Neural cell (in vitro differentiated cells): ENCODE results near the gene CCDC126.

Source experiments
- EP300 ChIP-seq: fragments of 450-650 bp; conservative IDR thresholded peaks from 2 replicates; pipeline ENCODE4 v1.6.1; 2014; ENCODE audit warnings: antibody characterized with exemption, mild to moderate bottlenecking, moderate library complexity; ENCODE audit not compliant: poor library complexity, severe bottlenecking
- EZH2 ChIP-seq: fragments of 200-600, 300-800 bp; shearing (Covaris generic), sonication (generic); IDR thresholded peaks from 2 replicates; pipeline ENCODE4 v1.6.1; 2014; ENCODE audit warnings: antibody characterized with exemption, low read length, borderline replicate concordance, mild to moderate bottlenecking; ENCODE audit not compliant: insufficient read depth, poor library complexity, severe bottlenecking
- MXI1 ChIP-seq: fragments of 450-650 bp; conservative IDR thresholded peaks from 2 replicates; pipeline ENCODE4 v1.6.1; 2014; ENCODE audit warnings: antibody characterized with exemption, mild to moderate bottlenecking; ENCODE audit not compliant: poor library complexity, severe bottlenecking
- POLR2AphosphoS5 ChIP-seq: IDR thresholded peaks from 2 replicates; pipeline ENCODE4 v1.6.1; 2012
- TAF1 ChIP-seq: IDR thresholded peaks from 2 replicates; pipeline ENCODE4 v1.6.1; 2012; ENCODE audit warnings: low read depth
- TF ChIP-seq, protein P1 (sequence below): fragments of 450-650 bp; IDR thresholded peaks from 2 replicates; pipeline ENCODE4 v1.5.1; 2014; ENCODE audit warnings: antibody characterized with exemption, mild to moderate bottlenecking, moderate library complexity; ENCODE audit not compliant: poor library complexity, severe bottlenecking

DNA sequence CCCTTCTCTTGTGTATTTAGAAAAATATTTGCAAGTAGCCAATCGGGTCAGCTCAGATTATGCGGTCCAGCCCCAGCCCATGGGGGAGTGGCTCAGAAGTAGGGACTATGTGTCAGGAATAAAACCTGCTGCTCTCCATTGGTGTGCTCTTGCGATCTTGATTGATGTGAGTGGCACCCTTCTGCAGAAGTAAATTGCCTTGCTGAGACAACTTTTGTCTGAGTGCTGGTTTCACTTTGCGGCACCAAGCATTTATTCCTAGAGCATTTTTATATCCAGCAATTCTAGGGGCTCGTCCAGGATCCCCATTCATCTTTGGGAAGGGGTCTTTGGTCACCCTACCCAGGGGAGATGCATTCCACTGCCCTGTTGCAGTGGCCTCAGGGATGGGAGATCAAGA lies 56.8 kb downstream of the CCDC126 start:
- TF ChIP-seq EZH2 (no peak), TAF1 (no peak), EP300 (no peak), POLR2AphosphoS5 (no peak), MXI1 (no peak)
- TF ChIP-seq, protein P1, sequence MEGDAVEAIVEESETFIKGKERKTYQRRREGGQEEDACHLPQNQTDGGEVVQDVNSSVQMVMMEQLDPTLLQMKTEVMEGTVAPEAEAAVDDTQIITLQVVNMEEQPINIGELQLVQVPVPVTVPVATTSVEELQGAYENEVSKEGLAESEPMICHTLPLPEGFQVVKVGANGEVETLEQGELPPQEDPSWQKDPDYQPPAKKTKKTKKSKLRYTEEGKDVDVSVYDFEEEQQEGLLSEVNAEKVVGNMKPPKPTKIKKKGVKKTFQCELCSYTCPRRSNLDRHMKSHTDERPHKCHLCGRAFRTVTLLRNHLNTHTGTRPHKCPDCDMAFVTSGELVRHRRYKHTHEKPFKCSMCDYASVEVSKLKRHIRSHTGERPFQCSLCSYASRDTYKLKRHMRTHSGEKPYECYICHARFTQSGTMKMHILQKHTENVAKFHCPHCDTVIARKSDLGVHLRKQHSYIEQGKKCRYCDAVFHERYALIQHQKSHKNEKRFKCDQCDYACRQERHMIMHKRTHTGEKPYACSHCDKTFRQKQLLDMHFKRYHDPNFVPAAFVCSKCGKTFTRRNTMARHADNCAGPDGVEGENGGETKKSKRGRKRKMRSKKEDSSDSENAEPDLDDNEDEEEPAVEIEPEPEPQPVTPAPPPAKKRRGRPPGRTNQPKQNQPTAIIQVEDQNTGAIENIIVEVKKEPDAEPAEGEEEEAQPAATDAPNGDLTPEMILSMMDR = no peak
